Measurements from ENCODE around the gene ERGIC1. TPM values are rescaled to one million over a fixed set of nuclear protein-coding genes. Genes with fewer than 3 reads are reported as not detected.

Gene ERGIC1
- total RNA-seq, 2 donors from 2014 or later, result 46.5 to 93.1 TPM

DNA sequence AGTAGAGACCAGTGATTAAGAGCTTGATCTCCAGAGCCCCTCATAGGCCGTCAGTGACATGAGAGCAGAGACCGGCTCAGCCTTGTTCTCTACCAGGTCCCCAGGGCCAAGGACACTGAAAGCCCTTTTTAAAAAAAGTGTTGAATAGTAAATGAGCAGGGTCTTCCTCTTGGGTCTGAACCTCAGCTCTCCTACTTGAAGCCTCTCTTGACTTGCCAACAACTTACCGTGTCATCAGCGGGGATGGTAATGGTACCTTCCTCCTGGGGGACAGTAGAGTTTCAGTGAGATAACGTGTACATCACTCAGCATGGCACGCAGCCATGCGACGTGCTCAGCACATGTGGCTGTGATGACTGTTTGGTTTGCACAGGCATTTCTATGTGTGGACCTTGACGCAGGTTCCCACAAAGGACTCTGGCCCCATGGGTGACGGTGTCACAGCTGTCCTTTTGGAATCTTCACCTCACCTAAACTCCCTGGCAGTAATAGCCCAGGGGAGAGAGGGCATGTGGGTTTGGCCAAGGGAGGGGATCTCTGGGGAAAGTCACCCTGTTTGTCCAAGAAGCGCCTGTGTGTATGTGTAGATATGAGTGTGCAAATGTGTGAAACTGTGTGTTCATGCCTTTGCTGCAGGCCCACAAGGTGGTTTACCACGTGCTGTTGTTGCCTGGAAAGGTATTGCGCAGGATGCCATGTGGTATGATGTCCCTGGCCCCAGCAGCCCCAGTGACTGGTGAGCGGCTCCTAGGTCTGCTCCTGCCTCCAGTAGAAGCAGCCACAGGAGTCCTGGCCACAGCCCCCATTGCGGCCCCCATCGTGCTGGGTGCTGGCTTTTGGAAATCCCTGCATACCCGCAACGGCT is 18.7 kb downstream of the ERGIC1 start:
- peaks cover 56% of the 10 kb centered on the region for H3K4me1 ChIP-seq
- peak in 1 of 4 donors; percentile 56 for DNase-seq
- WGBS, 2 donors, result 72 to 76% methylated on average over 16 to 18 of the region's 18 CpGs

DNA sequence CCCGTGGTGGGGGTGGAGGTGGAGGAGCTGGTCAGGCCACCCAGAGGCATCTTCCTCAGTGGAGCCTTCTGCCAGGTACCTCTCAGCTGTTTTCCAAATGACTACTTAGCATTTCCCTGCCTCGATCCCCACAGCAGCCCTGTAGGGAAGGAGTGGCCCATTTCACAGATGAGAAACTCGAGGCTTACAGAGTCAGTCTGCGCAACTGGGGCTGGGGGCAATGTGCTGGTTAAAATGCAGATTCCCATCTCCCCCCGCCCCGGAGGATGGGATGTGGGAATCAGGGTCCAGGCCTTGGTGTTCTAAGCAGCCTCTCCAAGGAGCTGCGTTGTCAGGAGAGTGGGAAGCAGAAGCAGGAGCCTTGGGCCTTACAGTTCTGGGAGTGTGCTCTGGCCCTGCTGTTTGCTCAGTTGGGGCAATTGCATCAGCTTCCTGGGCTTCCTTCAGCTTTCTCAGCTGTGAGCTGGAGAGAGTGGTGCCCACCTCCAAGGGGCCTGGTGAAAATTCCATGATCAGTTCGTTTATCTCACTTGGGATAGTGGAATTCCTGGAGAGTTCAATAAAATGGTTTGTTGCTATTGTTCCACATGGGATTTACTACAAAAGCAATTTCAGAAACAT is 19.4 kb downstream of the ERGIC1 start:
- TF ChIP-seq POLR2A (IDR thresholded peaks at IDR 0.05), result no peak
- intact Hi-C loops (cut with DNase I), result no loop called here
- 74 to 81% methylated on average over 7 to 8 of the region's 8 CpGs for WGBS, 2 donors
- peaks cover 57% of the 10 kb centered on the region for H3K4me1 ChIP-seq
- peak overlapping the region in 3 of 4 donors; percentile 10 to 29 (median 27) for H3K27ac ChIP-seq
- no peaks in the 10 kb centered on the region for H3K36me3 ChIP-seq (replicated peaks in 1 of 2; ENCODE audit: insufficient read depth in 1 of 2, low read depth in 2 of 2)
- no peaks in the 10 kb centered on the region for H3K27me3 ChIP-seq
- no peak overlapping the region for H3K4me3 ChIP-seq
- DNase-seq (peak in 1 of 4 donors; percentile 52), ATAC-seq (no peak)
- H3K9me3 ChIP-seq, result no peaks in the 10 kb centered on the region

More for the DNA sequence above, 18.7 kb downstream of the ERGIC1 start:
- Histone ChIP-seq H3K9me3 (no peaks in the 10 kb centered on the region), H3K27me3 (no peaks in the 10 kb centered on the region), H3K27ac (peak overlapping the region; percentile 16 to 27 (median 20)), H3K36me3 (replicated peaks in 1 of 2; ENCODE audit: insufficient read depth in 1 of 2, low read depth in 2 of 2) (no peaks in the 10 kb centered on the region), H3K4me3 (no peak overlapping the region)
- ATAC-seq, result no peak
- intact Hi-C loops (cut with DNase I), result no loop called here
- TF ChIP-seq POLR2A (IDR thresholded peaks at IDR 0.05), result no peak
- TF ChIP-seq, protein P1, sequence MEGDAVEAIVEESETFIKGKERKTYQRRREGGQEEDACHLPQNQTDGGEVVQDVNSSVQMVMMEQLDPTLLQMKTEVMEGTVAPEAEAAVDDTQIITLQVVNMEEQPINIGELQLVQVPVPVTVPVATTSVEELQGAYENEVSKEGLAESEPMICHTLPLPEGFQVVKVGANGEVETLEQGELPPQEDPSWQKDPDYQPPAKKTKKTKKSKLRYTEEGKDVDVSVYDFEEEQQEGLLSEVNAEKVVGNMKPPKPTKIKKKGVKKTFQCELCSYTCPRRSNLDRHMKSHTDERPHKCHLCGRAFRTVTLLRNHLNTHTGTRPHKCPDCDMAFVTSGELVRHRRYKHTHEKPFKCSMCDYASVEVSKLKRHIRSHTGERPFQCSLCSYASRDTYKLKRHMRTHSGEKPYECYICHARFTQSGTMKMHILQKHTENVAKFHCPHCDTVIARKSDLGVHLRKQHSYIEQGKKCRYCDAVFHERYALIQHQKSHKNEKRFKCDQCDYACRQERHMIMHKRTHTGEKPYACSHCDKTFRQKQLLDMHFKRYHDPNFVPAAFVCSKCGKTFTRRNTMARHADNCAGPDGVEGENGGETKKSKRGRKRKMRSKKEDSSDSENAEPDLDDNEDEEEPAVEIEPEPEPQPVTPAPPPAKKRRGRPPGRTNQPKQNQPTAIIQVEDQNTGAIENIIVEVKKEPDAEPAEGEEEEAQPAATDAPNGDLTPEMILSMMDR (IDR thresholded peaks at IDR 0.05), result no peak

DNA sequence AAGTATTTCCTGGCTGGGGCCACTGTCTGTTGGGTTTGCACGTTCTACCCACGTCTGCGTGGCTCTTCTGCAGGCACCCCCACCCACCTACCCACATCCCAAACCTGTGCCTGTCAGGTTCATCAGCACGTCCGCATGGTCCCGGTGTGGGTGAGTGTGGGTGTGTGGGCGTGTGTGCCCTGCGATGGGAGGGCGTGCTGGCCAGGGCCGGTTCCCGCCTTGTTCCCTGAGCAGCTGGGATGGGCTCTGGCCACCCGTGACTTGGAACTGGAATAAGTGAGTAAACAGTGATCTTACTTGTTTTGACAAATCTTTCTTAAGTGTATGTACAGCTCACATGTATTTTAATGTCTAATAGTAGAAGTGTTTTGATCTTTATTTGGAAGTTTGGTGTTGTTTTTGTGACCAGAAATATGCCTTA is 20.4 kb downstream of the ERGIC1 start:
- TF ChIP-seq POLR2A (IDR thresholded peaks at IDR 0.05), result no peak
- TF ChIP-seq, protein P1 (IDR thresholded peaks at IDR 0.05), result no peak
- no peaks in the 10 kb centered on the region for H3K27me3 ChIP-seq
- WGBS, 2 donors, result 38 to 41% methylated on average over 12 of the region's 12 CpGs
- peaks cover 59% of the 10 kb centered on the region for H3K4me1 ChIP-seq
- no peaks in the 10 kb centered on the region for H3K9me3 ChIP-seq
- intact Hi-C loops (cut with DNase I), result no loop called here
- DNase-seq, result peak in 2 of 4 donors; percentile 57 to 77
- H3K27ac ChIP-seq, result peak overlapping the region; percentile 21 to 60 (median 48)
- no peaks in the 10 kb centered on the region for H3K36me3 ChIP-seq (replicated peaks in 1 of 2; ENCODE audit: insufficient read depth in 1 of 2, low read depth in 2 of 2)
- ATAC-seq, result peak; percentile 12
- H3K4me3 ChIP-seq, result no peak overlapping the region

DNA sequence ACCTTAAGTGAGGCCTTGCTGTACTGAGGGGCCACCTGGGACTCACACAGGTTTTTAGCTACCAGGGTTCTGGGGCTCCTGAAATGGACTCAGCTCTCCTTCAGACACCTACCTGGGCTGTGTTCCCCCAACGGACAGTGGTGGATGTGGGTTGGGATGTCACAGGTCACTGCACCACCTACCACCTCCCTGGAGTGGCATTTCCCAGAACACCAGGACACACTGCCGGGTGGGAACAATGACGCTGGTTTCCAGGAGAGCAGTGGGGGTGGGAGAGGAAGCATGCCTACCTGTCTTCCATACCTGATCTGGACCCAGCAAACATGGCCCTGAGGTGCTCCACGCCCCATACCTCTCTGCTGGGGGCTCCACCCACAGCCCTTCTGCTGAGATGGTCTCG is 20.9 kb downstream of the ERGIC1 start:
- H3K9me3 ChIP-seq, result no peaks in the 10 kb centered on the region
- H3K27me3 ChIP-seq, result no peaks in the 10 kb centered on the region
- WGBS, 2 donors, result 50 to 86% methylated on average over 1 to 5 of the region's 5 CpGs
- no peak for DNase-seq
- no peak for ATAC-seq
- H3K36me3 ChIP-seq (replicated peaks in 1 of 2; ENCODE audit: insufficient read depth in 1 of 2, low read depth in 2 of 2), result no peaks in the 10 kb centered on the region
- TF ChIP-seq, protein P1 (IDR thresholded peaks at IDR 0.05), result no peak
- TF ChIP-seq POLR2A (IDR thresholded peaks at IDR 0.05), result no peak
- peak overlapping the region; percentile 21 to 60 (median 48) for H3K27ac ChIP-seq
- intact Hi-C loops (cut with DNase I), result no loop called here
- peaks cover 59% of the 10 kb centered on the region for H3K4me1 ChIP-seq
- no peak overlapping the region for H3K4me3 ChIP-seq

DNA sequence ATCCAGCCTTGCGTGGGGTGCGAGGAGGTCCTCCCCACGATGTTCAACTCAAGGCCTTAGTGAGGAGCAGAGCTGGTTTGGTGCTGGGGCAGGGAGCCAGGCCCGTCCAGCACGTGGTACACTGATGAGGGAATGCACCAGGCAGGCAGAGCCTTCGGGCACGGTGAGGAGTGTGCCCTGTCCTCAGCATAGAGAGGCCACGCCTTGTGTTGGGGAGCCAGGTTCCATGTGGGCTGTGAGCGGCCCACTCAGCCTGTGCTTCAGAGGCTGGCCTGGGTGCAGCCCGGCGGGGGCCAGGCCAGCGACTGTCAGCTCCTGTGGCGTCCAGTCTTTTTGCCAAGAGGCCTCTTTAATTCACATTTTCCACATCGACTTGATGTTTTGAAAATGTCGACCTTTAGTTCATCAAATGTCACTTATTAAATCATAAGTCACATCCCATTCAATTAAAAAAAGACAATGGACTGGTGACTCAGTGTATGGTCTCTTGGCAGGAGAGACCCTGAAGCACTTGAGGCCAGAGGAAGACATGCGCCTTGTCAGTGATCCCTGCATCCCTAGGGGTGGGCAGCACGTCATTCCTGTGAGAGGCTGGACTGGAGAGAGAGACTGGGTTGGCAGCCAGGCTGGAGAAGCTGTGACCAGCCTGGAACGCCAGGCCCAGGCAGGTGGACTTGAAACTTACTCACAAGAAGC is 21.7 kb downstream of the ERGIC1 start:
- TF ChIP-seq POLR2A (IDR thresholded peaks at IDR 0.05), result no peak
- TF ChIP-seq, protein P1 (IDR thresholded peaks at IDR 0.05), result no peak
- no peaks in the 10 kb centered on the region for H3K36me3 ChIP-seq (replicated peaks in 1 of 2; ENCODE audit: insufficient read depth in 1 of 2, low read depth in 2 of 2)
- no peaks in the 10 kb centered on the region for H3K27me3 ChIP-seq
- DNase-seq, result peak in 2 of 4 donors; percentile 37 to 58
- H3K4me3 ChIP-seq, result no peak overlapping the region
- no peak for ATAC-seq
- intact Hi-C loops (cut with DNase I), result no loop called here
- H3K9me3 ChIP-seq, result no peaks in the 10 kb centered on the region
- WGBS, 2 donors, result 60 to 72% methylated on average over 12 to 18 of the region's 18 CpGs
- H3K4me1 ChIP-seq, result peaks cover 67% of the 10 kb centered on the region
- peak overlapping the region; percentile 21 to 60 (median 48) for H3K27ac ChIP-seq

All from body of pancreas (tissue), 4 donors.